Caco-2 (cell line): ENCODE results near the gene MCRS1. TPM values are rescaled to one million over a fixed set of nuclear protein-coding genes. Genes with fewer than 3 reads are reported as not detected.
A peak's percentile ranks its signal among the peaks of the same experiment; 100 is the strongest.

Experiments used
- Bru-seq: library from RNA; stranded (reverse); fragments of 400-500 nt; gene quantifications from one replicate; lab custom pipeline; 2021; lab: Mats Ljungman, UMichigan
- BruChase-seq, 2 experiments: library from RNA; stranded (reverse); fragments of 400-500 nt; gene quantifications; one replicate each; lab custom pipeline; 2021; lab: Mats Ljungman, UMichigan
- BruUV-seq: library from RNA; stranded (reverse); fragments of 400-500 nt; replicated peaks from 2 replicates; lab custom pipeline; 2021; lab: Mats Ljungman, UMichigan
- CTCF ChIA-PET: fragments of 300-600 bp; sonication (Branson Sonifier 250); formaldehyde crosslinking; loops from one replicate; lab custom pipeline; 2022; ENCODE audit warnings: antibody characterized with exemption; lab: Charles Lee
- POLR2A ChIA-PET: fragments of 300-600 bp; sonication (Branson Sonifier 250); formaldehyde crosslinking; loops from one replicate; lab custom pipeline; 2022; ENCODE audit warnings: antibody characterized with exemption; lab: Charles Lee
- DNase-seq, 2 experiments: peaks; one replicate each; pipeline versions ENCODE4 v3.0.0 to v3.0.0-alpha.2; 2020 to 2022
- H3K27me3 ChIP-seq: replicated peaks from 2 replicates; pipeline ENCODE4 v1.6.0; 2011; ENCODE audit warnings: low read length; ENCODE audit not compliant: control insufficient read depth, insufficient read depth
- H3K36me3 ChIP-seq: 2 replicates; pipeline ENCODE4 v1.5.1; 2011; ENCODE audit warnings: low read length; ENCODE audit not compliant: control insufficient read depth, insufficient read depth
- H3K4me1 ChIP-seq: fragments of 250-450 bp; sonication (Bioruptor Pico); 2 replicates; pipeline ENCODE4 v1.5.1; 2020; ENCODE audit warnings: mild to moderate bottlenecking
- H3K4me3 ChIP-seq: 2 replicates; pipeline ENCODE4 v1.5.1; 2011; ENCODE audit warnings: low read depth, mild to moderate bottlenecking, control low read depth, low read length
- H3K9me3 ChIP-seq: fragments of 250-450 bp; sonication (Bioruptor Pico); 2 replicates; pipeline ENCODE4 v1.5.1; 2020; ENCODE audit warnings: mild to moderate bottlenecking, moderate library complexity
- H3K27ac Mint-ChIP-seq: one replicate; pipeline ENCODE4 v1.8.0; 2022; ENCODE audit warnings: mixed read lengths; ENCODE audit not compliant: unreplicated experiment
- H3K27me3 Mint-ChIP-seq: one replicate; pipeline ENCODE4 v1.8.0; 2022; ENCODE audit warnings: mixed read lengths; ENCODE audit not compliant: insufficient read depth, unreplicated experiment
- H3K36me3 Mint-ChIP-seq: one replicate; pipeline ENCODE4 v1.8.0; 2022; ENCODE audit warnings: mild to moderate bottlenecking, mixed read lengths; ENCODE audit not compliant: insufficient read depth, unreplicated experiment
- H3K4me1 Mint-ChIP-seq: one replicate; pipeline ENCODE4 v1.8.0; 2022; ENCODE audit warnings: low read depth, mixed read lengths; ENCODE audit not compliant: unreplicated experiment
- H3K4me3 Mint-ChIP-seq: one replicate; pipeline ENCODE4 v1.8.0; 2022; ENCODE audit warnings: mild to moderate bottlenecking, moderate library complexity, mixed read lengths; ENCODE audit not compliant: unreplicated experiment
- H3K9me3 Mint-ChIP-seq: one replicate; pipeline ENCODE4 v1.8.0; 2022; ENCODE audit warnings: mixed read lengths; ENCODE audit not compliant: unreplicated experiment
- CTCF ChIP-seq, 2 experiments: fragments of 200-600 bp in 1 of 2; IDR thresholded peaks; 1 replicate in 1 of 2; 2 replicates in 1 of 2; pipeline versions ENCODE4 v1.5.1 to v1.8.0; 2011 to 2022; ENCODE audit warnings: antibody characterized with exemption in 1 of 2, control low read depth in 1 of 2, inconsistent platforms in 1 of 2, low read depth in 1 of 2, low read length in 1 of 2, mild to moderate bottlenecking in 1 of 2, moderate library complexity in 1 of 2; ENCODE audit not compliant: insufficient read depth in 1 of 2, severe bottlenecking in 1 of 2, unreplicated experiment in 1 of 2
- intact Hi-C: fragments of 100-400 bp; cut with micrococcal nuclease; formaldehyde crosslinking; loops from one replicate; pipeline ENCODE4 v1.10.0; 2022; ENCODE audit not compliant: unreplicated experiment
- long read RNA-seq: library from polyadenylated mRNA; stranded (forward); transcript quantifications from one replicate; pipeline ENCODE4 v2.0.0, GENCODE V29; 2022
- total RNA-seq: library from RNA; stranded (reverse); gene quantifications from 2 replicates; pipeline ENCODE4 v1.2.3, GENCODE V29; 2022

The MCRS1 gene
- total RNA-seq (115 and 122 TPM in 2 replicates), Bru-seq, nascent RNA (percentile 83 among the genes with signal in this experiment), BruChase-seq, experiment 1, labeled RNA remaining after a 2-hour chase (percentile 80 among the genes with signal in this experiment), BruChase-seq, experiment 2, labeled RNA remaining after a 6-hour chase (percentile 93 among the genes with signal in this experiment)
- long read RNA-seq, transcript MCRS1-201 (15 exons, 1,928 nt) = major isoform, 225 of 313 reads
- long read RNA-seq, partial matches to known transcripts = 33 of 313 reads
- long read RNA-seq, other reads (novel, unspliced or antisense) = 49 of 313 reads

- H3K9me3 ChIP-seq = no peaks in the 10 kb centered on the region
- peak within 1 kb of the TSS; percentile 99 for H3K27ac Mint-ChIP-seq
- intact Hi-C loops = loop anchor here (1.0 kb wide), 1 partner anchor 55 kb away; the partner anchor contains the start of gene PRPF40B
- H3K27me3 ChIP-seq = no peaks in the 10 kb centered on the region
- TF ChIP-seq CTCF (IDR thresholded peaks at IDR 0.05; ENCODE audit: insufficient read depth in 1 of 2, low read depth in 1 of 2, low read length in 1 of 2, severe bottlenecking in 1 of 2, unreplicated experiment in 1 of 2) = no peak
- no peaks in the 10 kb centered on the region for H3K4me1 ChIP-seq
- H3K4me3 Mint-ChIP-seq = peak within 1 kb of the TSS; percentile 99
- peak within 1 kb of the TSS; percentile 63 for H3K4me3 ChIP-seq
- TSS peak; percentile 82 for BruUV-seq
- peak; percentile 91 to 94 for DNase-seq
- H3K27me3 Mint-ChIP-seq = no peaks in the 10 kb centered on the region
- peaks cover 8% of the 10 kb centered on the region; the same call in 1 of the 2 replicates for H3K36me3 ChIP-seq
- peaks cover 9% of the 10 kb centered on the region for H3K4me1 Mint-ChIP-seq
- peaks cover 44% of the 10 kb centered on the region for H3K36me3 Mint-ChIP-seq
- CTCF ChIA-PET = interaction anchor here (0.6 to 2.5 kb wide), 7 partner anchors 11 to 220 kb away, joined by 3 to 38 read pairs (median 4); no protein-coding TSS in a partner anchor
- H3K9me3 Mint-ChIP-seq = peaks cover 11% of the 10 kb centered on the region
- POLR2A ChIA-PET = interaction anchor here (0.6 to 1.4 kb wide), 5 partner anchors 11 to 245 kb away, joined by 3 to 4 read pairs (median 4); partner anchors contain the start of gene TROAP
These were observed at the start of gene MCRS1 for GRCh38 chr12:49567611-49568441. TSS of gene MCRS1 (minus strand) at chr12:49568142. CDS start at chr12:49566731, 1,411 bp downstream.

GRCh38 chr12:49616533-49617219 is 48.7 kb upstream of the MCRS1 start:
- POLR2A ChIA-PET = no interaction called here
- Mint-ChIP-seq H3K4me1 (peaks cover 51% of the 10 kb centered on the region), H3K27ac (no peak overlapping the region), H3K36me3 (peaks cover 7% of the 10 kb centered on the region), H3K4me3 (no peak overlapping the region), H3K9me3 (no peaks in the 10 kb centered on the region), H3K27me3 (no peaks in the 10 kb centered on the region)
- no peak for DNase-seq
- intact Hi-C loops = no loop called here
- Histone ChIP-seq H3K27me3 (no peaks in the 10 kb centered on the region), H3K4me3 (no peak overlapping the region), H3K4me1 (peaks cover 60% of the 10 kb centered on the region), H3K9me3 (peaks cover 4% of the 10 kb centered on the region; the same call in 1 of the 2 replicates), H3K36me3 (no peaks in the 10 kb centered on the region)
- no peak for TF ChIP-seq CTCF (IDR thresholded peaks at IDR 0.05; ENCODE audit: insufficient read depth in 1 of 2, low read depth in 1 of 2, low read length in 1 of 2, severe bottlenecking in 1 of 2, unreplicated experiment in 1 of 2)
- no TSS peak for BruUV-seq
- CTCF ChIA-PET = no interaction called here

- no peak for DNase-seq
- BruUV-seq = no TSS peak
- intact Hi-C loops = no loop called here
- Mint-ChIP-seq H3K4me1 (peaks cover 43% of the 10 kb centered on the region), H3K4me3 (no peak overlapping the region), H3K27me3 (no peaks in the 10 kb centered on the region), H3K9me3 (no peaks in the 10 kb centered on the region), H3K36me3 (peaks cover 7% of the 10 kb centered on the region), H3K27ac (no peak overlapping the region)
- CTCF ChIA-PET = no interaction called here
- H3K4me3 ChIP-seq = no peak overlapping the region
- H3K27me3 ChIP-seq = no peaks in the 10 kb centered on the region
- POLR2A ChIA-PET = no interaction called here
- no peak for TF ChIP-seq CTCF (IDR thresholded peaks at IDR 0.05; ENCODE audit: insufficient read depth in 1 of 2, low read depth in 1 of 2, low read length in 1 of 2, severe bottlenecking in 1 of 2, unreplicated experiment in 1 of 2)
- peaks cover 9% of the 10 kb centered on the region for H3K9me3 ChIP-seq
- no peaks in the 10 kb centered on the region for H3K36me3 ChIP-seq
- H3K4me1 ChIP-seq = peaks cover 51% of the 10 kb centered on the region
These were observed 47.8 kb upstream of the MCRS1 start for GRCh38 chr12:49615725-49616124.
